K562 (cell line): ENCODE results near the gene HGS. TPM values are rescaled to one million over a fixed set of nuclear protein-coding genes. Genes with fewer than 3 reads are reported as not detected.

Source experiments
- ATAC-seq: fragments of 200-7000 bp; cut with Tn5 transposase; 3 replicates; pipeline ENCODE4 v1.9.1; 2020; ENCODE audit warnings: moderate library complexity
- BruUV-seq: library from RNA; stranded (reverse); fragments of 400-500 nt; replicated peaks from 2 replicates; lab custom pipeline; 2021; lab: Mats Ljungman, UMichigan
- CTCF ChIA-PET: fragments of 300-600 bp; formaldehyde crosslinking; extraction: SDS; loops from one replicate; lab custom pipeline; 2021; ENCODE audit warnings: low intra/inter-chr PET ratio; lab: Yijun Ruan, JAX
- POLR2A ChIA-PET: fragments of 300-600, 350-650 bp; sonication (Branson Sonifier 250); formaldehyde crosslinking; extraction: SDS; loops from one replicate; lab custom pipeline; 2021; ENCODE audit warnings: antibody characterized with exemption, inconsistent platforms; lab: Yijun Ruan, JAX
- DNase-seq, 4 experiments: peaks; one replicate each; pipeline versions ENCODE4 v3.0.0 to v3.0.0-alpha.2; 2011 to 2018; ENCODE audit warnings: low spot score in 3 of 4, mixed read lengths in 3 of 4; ENCODE audit errors: extremely low read depth in 1 of 4
- FAIRE-seq: peaks from 2 replicates; lab custom pipeline; 2011; peaks lifted over from hg19 to GRCh38; lab: Jason Lieb, UNC
- H2AFZ ChIP-seq: 2 replicates; pipeline ENCODE4 v1.6.0; 2011; ENCODE audit warnings: low read depth, low read length, control low read depth, inconsistent platforms
- H3K27ac ChIP-seq: fragments of 200-600 bp; 3 replicates; pipeline ENCODE4 v1.8.0; 2011; ENCODE audit warnings: low read depth, mild to moderate bottlenecking, control low read depth, inconsistent platforms, low read length, moderate library complexity, mixed read lengths; ENCODE audit errors: extremely low read depth
- H3K27me3 ChIP-seq, 2 experiments: fragments of 300-600 bp in 1 of 2; 2 replicates in 1 of 2; 3 replicates in 1 of 2; pipeline versions ENCODE4 v1.6.0 to v1.8.0; 2011; ENCODE audit warnings: inconsistent platforms in 2 of 2, low read length in 2 of 2, mild to moderate bottlenecking in 1 of 2, mixed read lengths in 1 of 2, moderate library complexity in 1 of 2; ENCODE audit not compliant: control insufficient read depth in 2 of 2, insufficient read depth in 2 of 2
- H3K36me3 ChIP-seq: fragments of 300-600 bp; 3 replicates; pipeline ENCODE4 v1.8.0; 2011; ENCODE audit warnings: mild to moderate bottlenecking, low read length, inconsistent platforms; ENCODE audit not compliant: control insufficient read depth, insufficient read depth
- H3K4me1 ChIP-seq, 2 experiments: fragments of 200-600 bp in 1 of 2; replicated peaks in 1 of 2; 2 replicates in 1 of 2; 3 replicates in 1 of 2; pipeline versions ENCODE4 v1.5.1 to v1.8.0; 2011; ENCODE audit warnings: inconsistent platforms in 2 of 2, low read length in 2 of 2, mild to moderate bottlenecking in 1 of 2, mixed read lengths in 1 of 2, moderate library complexity in 1 of 2; ENCODE audit not compliant: control insufficient read depth in 2 of 2, insufficient read depth in 2 of 2
- H3K4me2 ChIP-seq: 2 replicates; pipeline ENCODE4 v1.6.1; 2011; ENCODE audit warnings: low read length, control low read depth, inconsistent platforms, mixed read lengths; ENCODE audit not compliant: insufficient read depth
- H3K4me3 ChIP-seq: fragments of 200-600 bp; sonication (generic), shearing (Covaris generic); 2 replicates; pipeline ENCODE4 v1.5.1; 2016; ENCODE audit warnings: control low read depth, inconsistent platforms
- H3K79me2 ChIP-seq: fragments of 200-600 bp; 3 replicates; pipeline ENCODE4 v1.8.0; 2011; ENCODE audit warnings: low read length, inconsistent platforms; ENCODE audit not compliant: control insufficient read depth, insufficient read depth
- H3K9ac ChIP-seq, 2 experiments: 2 replicates each; pipeline versions ENCODE4 v1.6.0 to v1.6.1; 2011; ENCODE audit warnings: low read depth in 2 of 2, low read length in 2 of 2, control low read depth in 1 of 2, inconsistent platforms in 1 of 2, mild to moderate bottlenecking in 1 of 2, mixed read lengths in 1 of 2; ENCODE audit not compliant: insufficient read depth in 1 of 2
- H3K9me1 ChIP-seq: one replicate; pipeline ENCODE4 v1.6.0; 2011; ENCODE audit warnings: inconsistent platforms, mild to moderate bottlenecking, low read length, moderate library complexity; ENCODE audit not compliant: control insufficient read depth, insufficient read depth
- H3K9me3 ChIP-seq: replicated peaks from 2 replicates; pipeline ENCODE4 v1.5.1; 2011; ENCODE audit warnings: low read depth, low read length, inconsistent platforms; ENCODE audit not compliant: control insufficient read depth, insufficient read depth
- H4K20me1 ChIP-seq: replicated peaks from 2 replicates; pipeline ENCODE4 v1.6.1; 2011; ENCODE audit warnings: low read length, inconsistent platforms, mixed read lengths; ENCODE audit not compliant: control insufficient read depth, insufficient read depth
- BRF2 ChIP-seq: IDR thresholded peaks from 3 replicates; pipeline ENCODE4 v1.6.1; 2011; ENCODE audit warnings: borderline replicate concordance, mild to moderate bottlenecking; ENCODE audit not compliant: insufficient read length, insufficient read depth
- CBX5 ChIP-seq: IDR thresholded peaks from 2 replicates; pipeline ENCODE4 v1.6.1; 2014; ENCODE audit warnings: low read depth, borderline replicate concordance
- CBX8 ChIP-seq: fragments of 200-600 bp; sonication (generic); IDR thresholded peaks from 2 replicates; pipeline ENCODE4 v1.6.1; 2012; ENCODE audit warnings: borderline replicate concordance, mixed run types, low read depth, mild to moderate bottlenecking, moderate library complexity, mixed read lengths, low read length, control low read depth, inconsistent platforms; ENCODE audit not compliant: poor library complexity, severe bottlenecking; ENCODE audit errors: extremely low read depth
- HEY1 ChIP-seq: fragments of 250-450 bp; sonication (Bioruptor Pico); IDR thresholded peaks from 2 replicates; pipeline ENCODE4 v1.5.0; 2020; ENCODE audit warnings: mild to moderate bottlenecking, moderate library complexity, borderline replicate concordance
- NEUROD1 ChIP-seq: fragments of 150-350 bp; IDR thresholded peaks from 2 replicates; pipeline ENCODE4 v1.6.1; 2014; ENCODE audit warnings: borderline replicate concordance, low read length, low read depth; ENCODE audit not compliant: partially characterized antibody
- TCF7L2 ChIP-seq: fragments of 150-350 bp; IDR thresholded peaks from 2 replicates; pipeline ENCODE4 v1.6.1; 2016; ENCODE audit warnings: low read depth, mild to moderate bottlenecking, low read length, moderate library complexity
- TEAD4 ChIP-seq, 2 experiments: sonication (generic) in 1 of 2; formaldehyde crosslinking in 1 of 2; IDR thresholded peaks; 2 replicates each; pipeline versions ENCODE4 v1.6.1 to v1.8.0; 2012 to 2022; ENCODE audit warnings: borderline replicate concordance in 1 of 2, inconsistent platforms in 1 of 2, low read length in 1 of 2, mild to moderate bottlenecking in 1 of 2, missing genetic modification reagents in 1 of 2
- TGIF2 ChIP-seq: sonication (generic); formaldehyde crosslinking; IDR thresholded peaks from 2 replicates; pipeline ENCODE4 v1.8.1; 2022; ENCODE audit warnings: mild to moderate bottlenecking, missing genetic modification reagents, moderate library complexity
- USF2 ChIP-seq: sonication (generic); formaldehyde crosslinking; IDR thresholded peaks from 2 replicates; pipeline ENCODE4 v1.5.0; 2020; ENCODE audit warnings: missing genetic modification reagents
- ZNF124 ChIP-seq: sonication (generic); formaldehyde crosslinking; IDR thresholded peaks from 2 replicates; pipeline ENCODE4 v1.8.1; 2022; ENCODE audit warnings: missing genetic modification reagents
- ZNF316 ChIP-seq: fragments of 450-650 bp; IDR thresholded peaks from 2 replicates; pipeline ENCODE4 v1.6.1; 2016
- ZNF436 ChIP-seq: fragments of 250-450, 450-650 bp; sonication (Bioruptor Pico); formaldehyde crosslinking; IDR thresholded peaks from 2 replicates; pipeline ENCODE4 v1.7.0; 2020; ENCODE audit warnings: mild to moderate bottlenecking
- ZNF609 ChIP-seq: sonication (generic); formaldehyde crosslinking; IDR thresholded peaks from 2 replicates; pipeline ENCODE4 v1.8.1; 2023; ENCODE audit warnings: missing genetic modification reagents, mild to moderate bottlenecking, borderline replicate concordance
- WGBS: fragments of 100-300 bp; shearing (Covaris generic); methylation state at CpG from one replicate; pipeline ENCODE4 v1.1.6; 2016; ENCODE audit warnings: low coverage, mixed read lengths; ENCODE audit not compliant: insufficient coverage; ENCODE audit errors: missing lambda C conversion rate; 5-methylcytosine and 5-hydroxymethylcytosine counted together
- in situ Hi-C: fragments of 300-500 bp; cut with MboI; formaldehyde crosslinking; loops from 4 replicates; pipeline ENCODE4 v1.15.0; 2018; ENCODE audit warnings: inconsistent platforms, mixed read lengths
- intact Hi-C: fragments of 100-400 bp; cut with micrococcal nuclease; formaldehyde crosslinking; loops from 2 replicates; pipeline ENCODE4 v1.14.2; 2022
- polyA plus RNA-seq, 8 experiments: library from polyadenylated mRNA; depleted of rRNA in 4 of 8; stranded (reverse) in 5 of 8; unstranded in 3 of 8; fragments of >200 nt; fragmentation: Nextera tagmentation in 2 of 8; fragmentation: Illumina TruSeq in 1 of 8; extraction: Ambion mirVana in 2 of 8; extraction: Trizol in 1 of 8; gene quantifications; 2 replicates each; pipeline versions ENCODE4 v1.2.1 to v1.2.3, GENCODE V29; 2011 to 2014; ENCODE audit warnings: inconsistent platforms in 1 of 8, missing spikeins in 1 of 8
- total RNA-seq, 7 experiments: library from RNA; depleted of rRNA in 6 of 7; stranded (reverse); fragments of >200 nt in 6 of 7; fragmentation: Illumina TruSeq in 2 of 7; extraction: Trizol in 2 of 7; gene quantifications; 2 replicates each; pipeline versions ENCODE4 v1.2.1 to v1.2.3, GENCODE V29; 2011 to 2021; ENCODE audit warnings: low replicate concordance in 1 of 7

HGS gene
- total and polyA plus RNA-seq, 9 of the 15 experiments (the other 6 are each of a cell fraction or from before 2014, with no cell fraction given): 3.9 to 176 (median 77.1) TPM

- H2AFZ ChIP-seq: no peak overlapping the region
- no peak overlapping the region for H3K4me2 ChIP-seq
- ChIA-PET CTCF (no interaction called here), POLR2A (interaction anchor here (1.2 kb wide), 2 partner anchors 10 to 189 kb away, joined by 3 to 4 read pairs; no protein-coding TSS in a partner anchor)
- H3K27ac ChIP-seq: no peak overlapping the region
- no peak overlapping the region for H3K4me3 ChIP-seq
- H4K20me1 ChIP-seq: no peaks in the 10 kb centered on the region
- peak in 2 of 4 experiments; percentile 45 to 56 for DNase-seq
- no TSS peak for BruUV-seq
- no peaks in the 10 kb centered on the region for H3K9me1 ChIP-seq
- FAIRE-seq: no peak
- peak overlapping the region in 1 of 2 experiments; percentile 65; a peak in 1 of 4 replicates for H3K9ac ChIP-seq
- 65% methylated on average over 18 of the region's 27 CpGs for WGBS
- no peaks in the 10 kb centered on the region for H3K36me3 ChIP-seq
- peak; percentile 63 for ATAC-seq
- no peaks in the 10 kb centered on the region for H3K27me3 ChIP-seq
- H3K4me1 ChIP-seq: peaks cover 0 to 53% of the 10 kb centered on the region in 2 experiments; a peak in 2 of 5 replicates
- intact Hi-C loops (no loop called here), in situ Hi-C loops (no loop called here)
- peaks cover 6% of the 10 kb centered on the region for H3K9me3 ChIP-seq
- no peaks in the 10 kb centered on the region for H3K79me2 ChIP-seq
- TF ChIP-seq TEAD4 (IDR thresholded peaks at IDR 0.05; ENCODE audit: low read length) (no peak), TEAD4 (CRISPR knock-in tag; IDR thresholded peaks at IDR 0.05; ENCODE audit: borderline replicate concordance) (no peak), CBX5 (no peak), USF2 (CRISPR knock-in tag) (no peak), CBX8 (no peak), ZNF609 (CRISPR knock-in tag) (no peak), ZNF436 (no peak), TGIF2 (CRISPR knock-in tag) (no peak), ZNF124 (CRISPR knock-in tag) (no peak), ZNF316 (no peak), NEUROD1 (no peak), TCF7L2 (no peak), HEY1 (no peak), BRF2 (no peak)
Observed at GRCh38 chr17:81652906-81653771, 30.7 kb upstream of the HGS start.
